ENCODE results near the gene BPIFA2. TPM values are rescaled to one million over a fixed set of nuclear protein-coding genes. Genes with fewer than 3 reads are reported as not detected.
A peak's percentile ranks its signal among the peaks of the same experiment; 100 is the strongest.
"Not testable (repeated sequence)": the region's sequence is repeated elsewhere in the genome, so short reads cannot be mapped to it uniquely, and the experiment has no call there.

BPIFA2 gene, protein sequence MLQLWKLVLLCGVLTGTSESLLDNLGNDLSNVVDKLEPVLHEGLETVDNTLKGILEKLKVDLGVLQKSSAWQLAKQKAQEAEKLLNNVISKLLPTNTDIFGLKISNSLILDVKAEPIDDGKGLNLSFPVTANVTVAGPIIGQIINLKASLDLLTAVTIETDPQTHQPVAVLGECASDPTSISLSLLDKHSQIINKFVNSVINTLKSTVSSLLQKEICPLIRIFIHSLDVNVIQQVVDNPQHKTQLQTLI
- total RNA-seq (not detected), polyA plus RNA-seq (not detected)

- CTCF ChIA-PET = no interaction called here
- no peak within 1 kb of the TSS for H3K27ac ChIP-seq (ENCODE audit: low read depth, low read length)
- H3K4me1 Mint-ChIP-seq = no peaks in the 10 kb centered on the region
- H3K27me3 Mint-ChIP-seq = peaks cover 12 to 38% of the 10 kb centered on the region in 2 donors
- no peaks in the 10 kb centered on the region for H3K27me3 ChIP-seq (ENCODE audit: insufficient read depth, low read length, poor library complexity, severe bottlenecking)
- no peaks in the 10 kb centered on the region for H3K36me3 ChIP-seq (ENCODE audit: insufficient read depth, low read length)
- H3K4me3 Mint-ChIP-seq = no peak within 1 kb of the TSS
- H3K27ac Mint-ChIP-seq = peak within 1 kb of the TSS in 1 of 8 donors; percentile 29
- POLR2A ChIA-PET = no interaction called here
- no peak for DNase-seq
- no peaks in the 10 kb centered on the region for H3K9me3 ChIP-seq (ENCODE audit: low read length)
- no peak within 1 kb of the TSS for H3K4me3 ChIP-seq (ENCODE audit: low read length)
- H3K4me1 ChIP-seq (ENCODE audit: insufficient read depth, low read length) = no peaks in the 10 kb centered on the region
- H3K36me3 Mint-ChIP-seq = peaks cover 0 to 9% (median 0%) of the 10 kb centered on the region in 3 donors
- peaks cover 15 to 32% (median 25%) of the 10 kb centered on the region in 5 donors for H3K9me3 Mint-ChIP-seq
Measured at GRCh38 chr20:33167859-33168258, at the start of gene BPIFA2. TSS of gene BPIFA2 (plus strand) at chr20:33168159. CDS start at chr20:33169146, 987 bp downstream.

- CTCF ChIA-PET = no interaction called here
- no peak overlapping the region for H3K27ac ChIP-seq (ENCODE audit: low read depth, low read length)
- DNase-seq = no peak
- H3K36me3 ChIP-seq (ENCODE audit: insufficient read depth, low read length) = no peaks in the 10 kb centered on the region
- H3K4me1 ChIP-seq (ENCODE audit: insufficient read depth, low read length) = no peaks in the 10 kb centered on the region
- no peak overlapping the region for H3K4me3 ChIP-seq (ENCODE audit: low read length)
- Mint-ChIP-seq H3K27me3 (peaks cover 10 to 16% of the 10 kb centered on the region in 2 donors), H3K36me3 (peaks cover 0 to 4% (median 0%) of the 10 kb centered on the region in 3 donors), H3K27ac (no peak overlapping the region), H3K4me3 (no peak overlapping the region), H3K4me1 (peaks cover 0 to 4% (median 4%) of the 10 kb centered on the region in 3 donors), H3K9me3 (no peaks in the 10 kb centered on the region)
- H3K27me3 ChIP-seq (ENCODE audit: insufficient read depth, low read length, poor library complexity, severe bottlenecking) = no peaks in the 10 kb centered on the region
- H3K9me3 ChIP-seq (ENCODE audit: low read length) = no peaks in the 10 kb centered on the region
- POLR2A ChIA-PET = no interaction called here
Measured at GRCh38 chr20:33119725-33120720, 47.9 kb upstream of the BPIFA2 start.

GRCh38 chr20:33120934-33121333 lies 47.0 kb upstream of the BPIFA2 start:
- ChIA-PET POLR2A (no interaction called here), CTCF (no interaction called here)
- Histone ChIP-seq H3K36me3 (ENCODE audit: insufficient read depth, low read length) (no peaks in the 10 kb centered on the region), H3K4me1 (ENCODE audit: insufficient read depth, low read length) (no peaks in the 10 kb centered on the region), H3K27ac (ENCODE audit: low read depth, low read length) (no peak overlapping the region), H3K4me3 (ENCODE audit: low read length) (no peak overlapping the region), H3K27me3 (ENCODE audit: insufficient read depth, low read length, poor library complexity, severe bottlenecking) (peaks cover 4% of the 10 kb centered on the region), H3K9me3 (ENCODE audit: low read length) (no peaks in the 10 kb centered on the region)
- Mint-ChIP-seq H3K27ac (no peak overlapping the region), H3K4me1 (peaks cover 0 to 4% (median 4%) of the 10 kb centered on the region in 3 donors), H3K4me3 (no peak overlapping the region), H3K9me3 (no peaks in the 10 kb centered on the region), H3K36me3 (peaks cover 0 to 4% (median 0%) of the 10 kb centered on the region in 3 donors), H3K27me3 (peaks cover 18 to 21% of the 10 kb centered on the region in 2 donors)
- DNase-seq = no peak

GRCh38 chr20:33122297-33122696 lies 45.7 kb upstream of the BPIFA2 start:
- H3K4me3 Mint-ChIP-seq; H3K9me3 ChIP-seq (ENCODE audit: low read length); H3K36me3 Mint-ChIP-seq; H3K9me3 Mint-ChIP-seq; H3K4me1 ChIP-seq (ENCODE audit: insufficient read depth, low read length); H3K4me3 ChIP-seq (ENCODE audit: low read length); H3K27me3 ChIP-seq (ENCODE audit: insufficient read depth, low read length, poor library complexity, severe bottlenecking); CTCF ChIA-PET; DNase-seq; H3K36me3 ChIP-seq (ENCODE audit: insufficient read depth, low read length); H3K27ac Mint-ChIP-seq; POLR2A ChIA-PET; H3K4me1 Mint-ChIP-seq; H3K27ac ChIP-seq (ENCODE audit: low read depth, low read length): not testable (repeated sequence)
- peaks cover 24 to 25% of the 10 kb centered on the region in 2 donors for H3K27me3 Mint-ChIP-seq

- Histone ChIP-seq H3K27me3 (ENCODE audit: insufficient read depth, low read length, poor library complexity, severe bottlenecking) (peaks cover 4% of the 10 kb centered on the region), H3K9me3 (ENCODE audit: low read length) (no peaks in the 10 kb centered on the region), H3K4me1 (ENCODE audit: insufficient read depth, low read length) (no peaks in the 10 kb centered on the region), H3K27ac (ENCODE audit: low read depth, low read length) (no peak overlapping the region), H3K36me3 (ENCODE audit: insufficient read depth, low read length) (no peaks in the 10 kb centered on the region), H3K4me3 (ENCODE audit: low read length) (no peak overlapping the region)
- Mint-ChIP-seq H3K27me3 (peaks cover 19 to 36% of the 10 kb centered on the region in 2 donors), H3K9me3 (no peaks in the 10 kb centered on the region), H3K4me1 (peaks cover 0 to 4% (median 4%) of the 10 kb centered on the region in 3 donors), H3K36me3 (peaks cover 0 to 4% (median 0%) of the 10 kb centered on the region in 3 donors), H3K4me3 (peak overlapping the region in 1 of 7 donors; percentile 9), H3K27ac (peak overlapping the region in 1 of 8 donors; percentile 42)
- POLR2A ChIA-PET = no interaction called here
- CTCF ChIA-PET = no interaction called here
- no peak for DNase-seq
Measured at GRCh38 chr20:33124261-33124660, 43.7 kb upstream of the BPIFA2 start.

GRCh38 chr20:33124994-33125393 lies 43.0 kb upstream of the BPIFA2 start:
- Mint-ChIP-seq H3K27me3 (peaks cover 21 to 42% of the 10 kb centered on the region in 2 donors), H3K4me3 (no peak overlapping the region), H3K27ac (no peak overlapping the region), H3K36me3 (peaks cover 0 to 4% (median 0%) of the 10 kb centered on the region in 3 donors), H3K4me1 (peaks cover 0 to 4% (median 4%) of the 10 kb centered on the region in 3 donors), H3K9me3 (no peaks in the 10 kb centered on the region)
- no peak overlapping the region for H3K4me3 ChIP-seq (ENCODE audit: low read length)
- no peak overlapping the region for H3K27ac ChIP-seq (ENCODE audit: low read depth, low read length)
- no peaks in the 10 kb centered on the region for H3K9me3 ChIP-seq (ENCODE audit: low read length)
- H3K27me3 ChIP-seq (ENCODE audit: insufficient read depth, low read length, poor library complexity, severe bottlenecking) = peaks cover 4% of the 10 kb centered on the region
- no peaks in the 10 kb centered on the region for H3K4me1 ChIP-seq (ENCODE audit: insufficient read depth, low read length)
- POLR2A ChIA-PET = no interaction called here
- H3K36me3 ChIP-seq (ENCODE audit: insufficient read depth, low read length) = no peaks in the 10 kb centered on the region
- no peak for DNase-seq
- CTCF ChIA-PET = no interaction called here

DNA sequence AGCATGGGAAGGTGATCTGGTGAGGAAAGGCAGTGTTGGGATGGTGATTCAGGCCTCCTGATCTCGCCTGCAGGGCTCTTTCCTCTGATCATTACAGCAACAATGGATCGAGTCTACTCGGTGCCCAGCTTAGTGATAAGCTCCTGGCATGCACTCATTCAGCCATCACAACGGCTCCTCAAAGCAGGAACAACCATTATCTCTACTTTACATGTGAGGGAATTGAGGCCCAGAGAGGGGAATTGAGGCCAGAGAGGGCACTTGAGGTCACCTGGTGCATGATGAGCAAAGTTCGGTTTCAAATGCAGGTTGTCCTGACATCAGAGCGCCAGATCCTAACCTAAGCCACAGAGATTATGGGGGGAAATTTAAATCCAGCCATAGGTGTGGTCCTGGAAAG lies 42.0 kb upstream of the BPIFA2 start:
- peaks cover 18 to 48% of the 10 kb centered on the region in 2 donors for H3K27me3 Mint-ChIP-seq
- no peak overlapping the region for H3K27ac Mint-ChIP-seq
- Histone ChIP-seq H3K4me1 (ENCODE audit: insufficient read depth, low read length) (no peaks in the 10 kb centered on the region), H3K27me3 (ENCODE audit: insufficient read depth, low read length, poor library complexity, severe bottlenecking) (peaks cover 4% of the 10 kb centered on the region), H3K36me3 (ENCODE audit: insufficient read depth, low read length) (no peaks in the 10 kb centered on the region), H3K27ac (ENCODE audit: low read depth, low read length) (no peak overlapping the region), H3K4me3 (ENCODE audit: low read length) (no peak overlapping the region), H3K9me3 (ENCODE audit: low read length) (no peaks in the 10 kb centered on the region)
- ChIA-PET CTCF (no interaction called here), POLR2A (no interaction called here)
- H3K36me3 Mint-ChIP-seq = no peaks in the 10 kb centered on the region
- no peaks in the 10 kb centered on the region for H3K9me3 Mint-ChIP-seq
- DNase-seq = no peak
- no peaks in the 10 kb centered on the region for H3K4me1 Mint-ChIP-seq
- H3K4me3 Mint-ChIP-seq = no peak overlapping the region

- peak overlapping the region in 1 of 8 donors; percentile 72 for H3K27ac Mint-ChIP-seq
- ChIA-PET POLR2A (no interaction called here), CTCF (no interaction called here)
- no peaks in the 10 kb centered on the region for H3K9me3 ChIP-seq (ENCODE audit: low read length)
- peaks cover 22 to 56% of the 10 kb centered on the region in 2 donors for H3K27me3 Mint-ChIP-seq
- H3K36me3 ChIP-seq (ENCODE audit: insufficient read depth, low read length) = no peaks in the 10 kb centered on the region
- H3K4me3 ChIP-seq (ENCODE audit: low read length) = no peak overlapping the region
- peaks cover 4% of the 10 kb centered on the region for H3K27me3 ChIP-seq (ENCODE audit: insufficient read depth, low read length, poor library complexity, severe bottlenecking)
- no peaks in the 10 kb centered on the region for H3K36me3 Mint-ChIP-seq
- DNase-seq = no peak
- H3K9me3 Mint-ChIP-seq = no peaks in the 10 kb centered on the region
- H3K4me1 ChIP-seq (ENCODE audit: insufficient read depth, low read length) = no peaks in the 10 kb centered on the region
- H3K4me3 Mint-ChIP-seq = no peak overlapping the region
- H3K27ac ChIP-seq (ENCODE audit: low read depth, low read length) = no peak overlapping the region
- H3K4me1 Mint-ChIP-seq = no peaks in the 10 kb centered on the region
Measured at GRCh38 chr20:33127422-33128097, 40.4 kb upstream of the BPIFA2 start.
